Measurements from ENCODE around the gene TMEM184B. TPM values are rescaled to one million over a fixed set of nuclear protein-coding genes. Genes with fewer than 3 reads are reported as not detected.

TMEM184B gene
- total RNA-seq, 1 experiment from 2014 or later = 54.2 TPM

DNA sequence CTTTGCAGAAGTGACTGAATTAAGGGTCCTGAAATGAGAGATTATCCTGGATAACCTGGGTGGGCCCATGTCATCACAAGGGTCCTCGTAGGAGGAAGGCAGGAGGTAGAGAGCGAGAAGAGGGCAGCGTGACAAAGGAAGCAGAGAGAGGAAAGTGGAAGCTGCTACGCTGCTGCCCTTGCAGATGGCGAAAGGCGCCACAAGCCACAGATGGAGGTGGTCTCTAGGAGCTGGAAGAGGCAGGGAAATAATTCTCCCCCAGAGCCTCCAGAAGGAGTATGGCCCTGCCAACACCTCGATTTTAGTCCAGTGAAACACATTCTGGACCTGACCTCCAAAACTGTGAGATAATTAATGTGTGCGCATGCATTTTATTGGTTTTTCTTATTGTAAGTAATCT, 13.4 kb downstream of the TMEM184B start:
- intact Hi-C loops (cut with micrococcal nuclease; ENCODE audit: unreplicated experiment) = no loop called here
- Histone ChIP-seq H3K9me3 (ENCODE audit: control insufficient read depth, insufficient read depth, low read depth, low read length) (no peaks in the 10 kb centered on the region), H3K4me3 (ENCODE audit: low read depth in 2 of 2, low read length in 2 of 2) (no peak overlapping the region), H3K27me3 (ENCODE audit: control insufficient read depth, insufficient read depth, low read length) (no peaks in the 10 kb centered on the region), H3K36me3 (ENCODE audit: control insufficient read depth, insufficient read depth, low read length) (no peaks in the 10 kb centered on the region), H3K4me1 (ENCODE audit: control insufficient read depth, insufficient read depth, low read length) (0 out of 2 replicates have a peak, but pooled peaks cover 3% of the 10 kb centered on the region), H3K27ac (ENCODE audit: low read length) (no peak overlapping the region)
- TF ChIP-seq, protein P1, sequence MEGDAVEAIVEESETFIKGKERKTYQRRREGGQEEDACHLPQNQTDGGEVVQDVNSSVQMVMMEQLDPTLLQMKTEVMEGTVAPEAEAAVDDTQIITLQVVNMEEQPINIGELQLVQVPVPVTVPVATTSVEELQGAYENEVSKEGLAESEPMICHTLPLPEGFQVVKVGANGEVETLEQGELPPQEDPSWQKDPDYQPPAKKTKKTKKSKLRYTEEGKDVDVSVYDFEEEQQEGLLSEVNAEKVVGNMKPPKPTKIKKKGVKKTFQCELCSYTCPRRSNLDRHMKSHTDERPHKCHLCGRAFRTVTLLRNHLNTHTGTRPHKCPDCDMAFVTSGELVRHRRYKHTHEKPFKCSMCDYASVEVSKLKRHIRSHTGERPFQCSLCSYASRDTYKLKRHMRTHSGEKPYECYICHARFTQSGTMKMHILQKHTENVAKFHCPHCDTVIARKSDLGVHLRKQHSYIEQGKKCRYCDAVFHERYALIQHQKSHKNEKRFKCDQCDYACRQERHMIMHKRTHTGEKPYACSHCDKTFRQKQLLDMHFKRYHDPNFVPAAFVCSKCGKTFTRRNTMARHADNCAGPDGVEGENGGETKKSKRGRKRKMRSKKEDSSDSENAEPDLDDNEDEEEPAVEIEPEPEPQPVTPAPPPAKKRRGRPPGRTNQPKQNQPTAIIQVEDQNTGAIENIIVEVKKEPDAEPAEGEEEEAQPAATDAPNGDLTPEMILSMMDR (IDR thresholded peaks at IDR 0.05) = no peak
- TF ChIP-seq SIN3A (IDR thresholded peaks at IDR 0.05; ENCODE audit: borderline replicate concordance, insufficient read depth, low read depth, low read length) (no peak), POLR2AphosphoS5 (IDR thresholded peaks at IDR 0.05; ENCODE audit: low read depth, low read length) (no peak), TCF7L2 (IDR thresholded peaks at IDR 0.05; ENCODE audit: low read depth, low read length) (no peak)
- TF ChIP-seq, protein P2, sequence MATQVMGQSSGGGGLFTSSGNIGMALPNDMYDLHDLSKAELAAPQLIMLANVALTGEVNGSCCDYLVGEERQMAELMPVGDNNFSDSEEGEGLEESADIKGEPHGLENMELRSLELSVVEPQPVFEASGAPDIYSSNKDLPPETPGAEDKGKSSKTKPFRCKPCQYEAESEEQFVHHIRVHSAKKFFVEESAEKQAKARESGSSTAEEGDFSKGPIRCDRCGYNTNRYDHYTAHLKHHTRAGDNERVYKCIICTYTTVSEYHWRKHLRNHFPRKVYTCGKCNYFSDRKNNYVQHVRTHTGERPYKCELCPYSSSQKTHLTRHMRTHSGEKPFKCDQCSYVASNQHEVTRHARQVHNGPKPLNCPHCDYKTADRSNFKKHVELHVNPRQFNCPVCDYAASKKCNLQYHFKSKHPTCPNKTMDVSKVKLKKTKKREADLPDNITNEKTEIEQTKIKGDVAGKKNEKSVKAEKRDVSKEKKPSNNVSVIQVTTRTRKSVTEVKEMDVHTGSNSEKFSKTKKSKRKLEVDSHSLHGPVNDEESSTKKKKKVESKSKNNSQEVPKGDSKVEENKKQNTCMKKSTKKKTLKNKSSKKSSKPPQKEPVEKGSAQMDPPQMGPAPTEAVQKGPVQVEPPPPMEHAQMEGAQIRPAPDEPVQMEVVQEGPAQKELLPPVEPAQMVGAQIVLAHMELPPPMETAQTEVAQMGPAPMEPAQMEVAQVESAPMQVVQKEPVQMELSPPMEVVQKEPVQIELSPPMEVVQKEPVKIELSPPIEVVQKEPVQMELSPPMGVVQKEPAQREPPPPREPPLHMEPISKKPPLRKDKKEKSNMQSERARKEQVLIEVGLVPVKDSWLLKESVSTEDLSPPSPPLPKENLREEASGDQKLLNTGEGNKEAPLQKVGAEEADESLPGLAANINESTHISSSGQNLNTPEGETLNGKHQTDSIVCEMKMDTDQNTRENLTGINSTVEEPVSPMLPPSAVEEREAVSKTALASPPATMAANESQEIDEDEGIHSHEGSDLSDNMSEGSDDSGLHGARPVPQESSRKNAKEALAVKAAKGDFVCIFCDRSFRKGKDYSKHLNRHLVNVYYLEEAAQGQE (IDR thresholded peaks at IDR 0.05; ENCODE audit: insufficient read depth in 1 of 2, low read depth in 2 of 2, low read length in 1 of 2) = no peak
- in situ Hi-C loops (cut with HindIII; ENCODE audit: low pct_unique_long_range_greater_than_20kb, low sequenced_read_pairs) = no loop called here
- ChIA-PET CTCF (no interaction called here), POLR2A (interaction anchor here (0.7 kb wide), 1 partner anchor 55 kb away, joined by 4 read pairs; no protein-coding TSS in a partner anchor)
- DNase-seq (ENCODE audit: low read depth, low spot score) = no peak
- BruUV-seq (replicated peaks) = no TSS peak
- ATAC-seq = no peak

DNA sequence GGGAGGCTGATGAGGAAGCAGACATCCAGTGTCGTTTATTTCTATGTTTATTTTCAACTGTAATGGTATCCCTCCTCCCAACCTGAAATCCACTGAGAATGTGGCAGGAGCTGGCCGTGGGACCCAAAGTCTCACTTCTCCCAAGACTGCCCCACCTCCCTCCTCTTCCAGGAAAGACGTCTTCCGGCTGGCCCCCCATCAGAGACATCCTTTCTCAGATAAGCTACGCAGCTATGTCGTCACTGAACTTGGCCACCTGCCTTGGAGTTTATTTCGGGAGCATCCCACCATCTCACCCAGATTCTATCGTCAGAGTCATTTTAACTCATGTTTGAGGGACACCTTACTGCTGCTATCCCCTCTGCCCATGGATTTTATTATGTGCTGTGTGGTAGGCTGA, 13.9 kb downstream of the TMEM184B start:
- in situ Hi-C loops (cut with HindIII; ENCODE audit: low pct_unique_long_range_greater_than_20kb, low sequenced_read_pairs) (no loop called here), intact Hi-C loops (cut with micrococcal nuclease; ENCODE audit: unreplicated experiment) (no loop called here)
- DNase-seq (ENCODE audit: low read depth, low spot score) = no peak
- H3K4me1 ChIP-seq (ENCODE audit: control insufficient read depth, insufficient read depth, low read length) = 0 out of 2 replicates have a peak, but pooled peaks cover 3% of the 10 kb centered on the region
- H3K36me3 ChIP-seq (ENCODE audit: control insufficient read depth, insufficient read depth, low read length) = no peaks in the 10 kb centered on the region
- CTCF ChIA-PET = no interaction called here
- ATAC-seq = no peak
- H3K27ac ChIP-seq (ENCODE audit: low read length) = no peak overlapping the region
- POLR2A ChIA-PET = interaction anchor here (0.7 kb wide), 1 partner anchor 55 kb away, joined by 4 read pairs; no protein-coding TSS in a partner anchor
- TF ChIP-seq, protein P1 (IDR thresholded peaks at IDR 0.05) = no peak
- TF ChIP-seq TCF7L2 (IDR thresholded peaks at IDR 0.05; ENCODE audit: low read depth, low read length) = no peak
- no peak for TF ChIP-seq SIN3A (IDR thresholded peaks at IDR 0.05; ENCODE audit: borderline replicate concordance, insufficient read depth, low read depth, low read length)
- TF ChIP-seq, protein P2 (IDR thresholded peaks at IDR 0.05; ENCODE audit: insufficient read depth in 1 of 2, low read depth in 2 of 2, low read length in 1 of 2) = no peak
- no peak for TF ChIP-seq POLR2AphosphoS5 (IDR thresholded peaks at IDR 0.05; ENCODE audit: low read depth, low read length)
- H3K27me3 ChIP-seq (ENCODE audit: control insufficient read depth, insufficient read depth, low read length) = no peaks in the 10 kb centered on the region
- H3K4me3 ChIP-seq (ENCODE audit: low read depth in 2 of 2, low read length in 2 of 2) = no peak overlapping the region
- no TSS peak for BruUV-seq (replicated peaks)
- H3K9me3 ChIP-seq (ENCODE audit: control insufficient read depth, insufficient read depth, low read depth, low read length) = no peaks in the 10 kb centered on the region

Data from Panc1 (cell line).